B cell (primary cell): Measurements from ENCODE around the gene SIPA1L3. TPM values are rescaled to one million over a fixed set of nuclear protein-coding genes. Genes with fewer than 3 reads are reported as not detected.

Experiments used
- ATAC-seq: fragments of 200-7000 bp; cut with Tn5 transposase; one replicate; pipeline ENCODE4 v1.10.0; 2021; ENCODE audit warnings: low read depth, mild to moderate bottlenecking, moderate number of reproducible peaks, moderate library complexity
- CTCF ChIA-PET: fragments of 350-600 bp; sonication (Branson Sonifier 250); formaldehyde crosslinking; loops from one replicate; lab custom pipeline; 2021; ENCODE audit warnings: antibody characterized with exemption, inconsistent platforms; lab: Charles Lee
- POLR2A ChIA-PET: fragments of 350-600 bp; sonication (Branson Sonifier 250); formaldehyde crosslinking; loops from one replicate; lab custom pipeline; 2021; ENCODE audit warnings: antibody characterized with exemption; lab: Charles Lee
- DNase-seq: peaks from one replicate; pipeline ENCODE4 v3.0.0; 2013
- H2AFZ ChIP-seq: 2 replicates; pipeline ENCODE4 v1.6.1; 2012; ENCODE audit warnings: mild to moderate bottlenecking, low read depth, low read length; ENCODE audit not compliant: insufficient read depth, poor library complexity, severe bottlenecking
- H3K27ac ChIP-seq, 2 donors: 1 replicate in 1 of 2; 2 replicates in 1 of 2; pipeline ENCODE4 v1.5.1; 2012 to 2013; ENCODE audit warnings: low read length in 2 of 2, mild to moderate bottlenecking in 2 of 2, moderate library complexity in 1 of 2
- H3K27me3 ChIP-seq, 4 experiments: fragments of 200-600 bp in 1 of 4; sonication (generic) in 1 of 4; replicated peaks in 1 of 4; 1 replicate in 2 of 4; 2 replicates in 2 of 4; pipeline versions ENCODE4 v1.6.1 to v1.7.0; 2013 to 2016; ENCODE audit warnings: low read length in 3 of 4, mild to moderate bottlenecking in 2 of 4, mixed read lengths in 1 of 4, moderate library complexity in 1 of 4; ENCODE audit not compliant: insufficient read depth in 4 of 4, control insufficient read depth in 3 of 4; ENCODE audit errors: control extremely low read depth in 1 of 4
- H3K36me3 ChIP-seq, 2 experiments: replicated peaks in 1 of 2; 1 replicate in 1 of 2; 2 replicates in 1 of 2; pipeline versions ENCODE4 v1.6.1 to v1.7.1; 2013; ENCODE audit warnings: low read length in 1 of 2; ENCODE audit not compliant: insufficient read depth in 2 of 2, control insufficient read depth in 1 of 2; ENCODE audit errors: control extremely low read depth in 1 of 2, extremely low read depth in 1 of 2
- H3K4me1 ChIP-seq, 2 donors: fragments of 200-600 bp in 1 of 2; sonication (generic) in 1 of 2; 1 replicate in 1 of 2; 2 replicates in 1 of 2; pipeline versions ENCODE4 v1.5.1 to v1.6.1; 2013 to 2017; ENCODE audit warnings: low read length in 2 of 2; ENCODE audit not compliant: control insufficient read depth in 2 of 2, insufficient read depth in 2 of 2
- H3K4me2 ChIP-seq: replicated peaks from 2 replicates; pipeline ENCODE3; 2012; ENCODE audit warnings: mild to moderate bottlenecking, low read depth, low read length; ENCODE audit not compliant: poor library complexity, severe bottlenecking
- H3K4me3 ChIP-seq, 5 experiments: fragments of 200-600 bp in 1 of 5; sonication (generic) in 1 of 5; 1 replicate in 3 of 5; 2 replicates in 2 of 5; pipeline versions ENCODE4 v1.5.1 to v1.7.0; 2011 to 2016; ENCODE audit warnings: low read length in 4 of 5, mild to moderate bottlenecking in 4 of 5, low read depth in 2 of 5, control low read depth in 1 of 5, moderate library complexity in 1 of 5; ENCODE audit not compliant: insufficient read depth in 1 of 5; ENCODE audit errors: control extremely low read depth in 1 of 5, extremely low read depth in 1 of 5
- H3K79me2 ChIP-seq: fragments of 200-600 bp; sonication (generic); one replicate; pipeline ENCODE4 v1.6.0; 2016; ENCODE audit warnings: low read length; ENCODE audit not compliant: control insufficient read depth, insufficient read depth
- H3K9ac ChIP-seq: fragments of 200-600 bp; sonication (generic); 2 replicates; pipeline ENCODE4 v1.6.1; 2017; ENCODE audit warnings: mild to moderate bottlenecking, low read length, moderate library complexity
- H3K9me3 ChIP-seq, 3 donors: one replicate each; pipeline versions ENCODE4 v1.6.1 to v1.7.1; 2013; ENCODE audit warnings: low read length in 2 of 3; ENCODE audit not compliant: control insufficient read depth in 2 of 3, insufficient read depth in 1 of 3; ENCODE audit errors: control extremely low read depth in 1 of 3
- H4K20me1 ChIP-seq: 2 replicates; pipeline ENCODE4 v1.6.0; 2012; ENCODE audit warnings: mild to moderate bottlenecking, low read length; ENCODE audit not compliant: insufficient read depth, control insufficient read depth, poor library complexity, severe bottlenecking
- H3K27ac Mint-ChIP-seq: one replicate; pipeline ENCODE4 v1.8.0; 2021; ENCODE audit warnings: mixed read lengths
- H3K27me3 Mint-ChIP-seq: one replicate; pipeline ENCODE4 v1.8.0; 2021; ENCODE audit warnings: mixed read lengths
- H3K4me1 Mint-ChIP-seq: one replicate; pipeline ENCODE4 v1.8.0; 2021; ENCODE audit warnings: mixed read lengths
- H3K4me3 Mint-ChIP-seq: one replicate; pipeline ENCODE4 v1.8.0; 2021; ENCODE audit warnings: mixed read lengths
- H3K9me3 Mint-ChIP-seq: one replicate; pipeline ENCODE4 v1.8.0; 2022; ENCODE audit warnings: mixed read lengths; ENCODE audit not compliant: insufficient read depth
- EZH2 ChIP-seq: IDR thresholded peaks from 2 replicates; pipeline ENCODE4 v1.6.1; 2012; ENCODE audit warnings: borderline replicate concordance, low read depth, mild to moderate bottlenecking, moderate library complexity, low read length; ENCODE audit not compliant: insufficient read depth, poor library complexity, severe bottlenecking
- WGBS: methylation state at CpG from one replicate; pipeline ENCODE4 v1.1.5; 2013; ENCODE audit warnings: missing lambda C conversion rate; ENCODE audit not compliant: insufficient coverage; 5-methylcytosine and 5-hydroxymethylcytosine counted together
- intact Hi-C: fragments of 100-400 bp; cut with micrococcal nuclease; formaldehyde crosslinking; loops from one replicate; pipeline ENCODE4 v1.10.0; 2022
- polyA plus RNA-seq: library from polyadenylated mRNA; depleted of rRNA; stranded (reverse); fragments of >200 nt; gene quantifications from 2 replicates; pipeline ENCODE4 v1.2.3, GENCODE V29; 2012
- total RNA-seq, 2 donors: library from RNA; stranded (reverse); fragments of 120-200 nt in 1 of 2; gene quantifications; 1 replicate in 1 of 2; 2 replicates in 1 of 2; pipeline versions ENCODE4 v1.2.3 to v1.2.4, GENCODE V29; 2013 to 2022
- TF ChIP-seq, protein P1 (sequence below): fragments of 200-600 bp; IDR thresholded peaks from one replicate; pipeline ENCODE4 v1.8.0; 2022; ENCODE audit warnings: antibody characterized with exemption, mild to moderate bottlenecking

The SIPA1L3 gene
- total and polyA plus RNA-seq, 2 donors (not counting 1 experiment from before 2014, with no cell fraction given) = 48.3 to 295 TPM

DNA sequence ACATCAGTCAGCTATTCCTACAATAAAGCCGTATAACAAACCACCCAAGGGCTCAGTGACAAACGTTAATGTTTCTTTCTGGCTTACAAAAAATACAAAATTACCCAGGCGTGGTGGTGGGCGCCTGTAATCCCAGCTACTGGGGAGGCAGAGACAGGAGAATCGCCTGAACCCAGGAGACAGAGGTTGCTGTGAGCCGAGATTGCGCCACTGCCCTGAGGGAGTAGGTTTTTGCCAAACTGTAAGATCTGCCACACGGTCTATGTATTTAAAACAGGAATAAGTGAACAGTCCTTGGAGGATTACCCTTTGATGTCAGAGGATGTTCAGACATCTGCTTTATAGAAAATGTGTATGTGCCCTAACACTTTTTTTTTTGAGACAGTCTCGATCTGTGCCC, 211.2 kb downstream of the SIPA1L3 start:
- Histone ChIP-seq H3K4me1 (peaks cover 0 to 9% of the 10 kb centered on the region in 2 donors), H4K20me1 (peaks cover 31% of the 10 kb centered on the region), H3K9ac (no peak overlapping the region), H2AFZ (no peak overlapping the region), H3K79me2 (peaks cover 44% of the 10 kb centered on the region), H3K36me3 (peaks cover 21 to 70% of the 10 kb centered on the region in 2 experiments), H3K27ac (no peak overlapping the region), H3K4me2 (no peak overlapping the region), H3K9me3 (peaks cover 0 to 10% (median 0%) of the 10 kb centered on the region in 3 donors), H3K27me3 (no peaks in the 10 kb centered on the region), H3K4me3 (no peak overlapping the region)
- Mint-ChIP-seq H3K27ac (no peak overlapping the region), H3K4me3 (no peak overlapping the region), H3K9me3 (no peaks in the 10 kb centered on the region), H3K4me1 (peaks cover 12% of the 10 kb centered on the region), H3K27me3 (no peaks in the 10 kb centered on the region)
- POLR2A ChIA-PET = interaction anchor here (0.7 kb wide), 1 partner anchor 140 kb away, joined by 3 read pairs; no protein-coding TSS in a partner anchor
- WGBS = 52% methylated on average over 5 of the region's 9 CpGs
- TF ChIP-seq, protein P1, sequence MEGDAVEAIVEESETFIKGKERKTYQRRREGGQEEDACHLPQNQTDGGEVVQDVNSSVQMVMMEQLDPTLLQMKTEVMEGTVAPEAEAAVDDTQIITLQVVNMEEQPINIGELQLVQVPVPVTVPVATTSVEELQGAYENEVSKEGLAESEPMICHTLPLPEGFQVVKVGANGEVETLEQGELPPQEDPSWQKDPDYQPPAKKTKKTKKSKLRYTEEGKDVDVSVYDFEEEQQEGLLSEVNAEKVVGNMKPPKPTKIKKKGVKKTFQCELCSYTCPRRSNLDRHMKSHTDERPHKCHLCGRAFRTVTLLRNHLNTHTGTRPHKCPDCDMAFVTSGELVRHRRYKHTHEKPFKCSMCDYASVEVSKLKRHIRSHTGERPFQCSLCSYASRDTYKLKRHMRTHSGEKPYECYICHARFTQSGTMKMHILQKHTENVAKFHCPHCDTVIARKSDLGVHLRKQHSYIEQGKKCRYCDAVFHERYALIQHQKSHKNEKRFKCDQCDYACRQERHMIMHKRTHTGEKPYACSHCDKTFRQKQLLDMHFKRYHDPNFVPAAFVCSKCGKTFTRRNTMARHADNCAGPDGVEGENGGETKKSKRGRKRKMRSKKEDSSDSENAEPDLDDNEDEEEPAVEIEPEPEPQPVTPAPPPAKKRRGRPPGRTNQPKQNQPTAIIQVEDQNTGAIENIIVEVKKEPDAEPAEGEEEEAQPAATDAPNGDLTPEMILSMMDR = no peak
- no peak for TF ChIP-seq EZH2
- CTCF ChIA-PET = interaction anchor here (1.4 kb wide), 1 partner anchor 215 kb away, joined by 5 read pairs; no protein-coding TSS in a partner anchor
- DNase-seq (no peak), ATAC-seq (no peak)
- intact Hi-C loops = no loop called here

DNA sequence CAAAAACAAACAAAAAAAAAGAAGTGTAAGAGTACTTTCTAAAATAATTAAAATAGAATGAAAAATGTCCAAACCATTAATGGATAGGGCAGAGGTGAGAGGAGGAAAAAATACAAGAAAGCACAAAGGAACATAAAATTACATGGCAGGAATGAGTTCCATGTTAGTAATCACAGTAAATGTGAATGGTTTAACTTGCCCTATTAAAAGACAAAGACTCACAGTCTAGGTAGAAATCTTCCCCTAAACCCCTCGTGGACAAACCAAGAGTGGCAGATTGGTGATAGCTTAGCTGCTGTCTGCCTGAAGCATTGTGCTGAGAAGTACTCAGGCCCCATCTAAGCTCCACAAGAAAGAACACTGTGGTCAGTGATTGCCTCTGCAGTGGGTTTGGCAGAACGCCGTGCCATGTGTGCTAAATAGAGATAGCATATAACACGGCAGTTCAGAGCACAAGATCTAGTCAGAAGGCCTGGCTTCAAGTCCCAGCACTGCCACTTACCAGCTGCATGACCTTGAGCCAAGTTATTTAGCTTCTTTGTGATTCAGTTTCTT, 213.5 kb downstream of the SIPA1L3 start:
- TF ChIP-seq EZH2 = no peak
- TF ChIP-seq, protein P1 = no peak
- Mint-ChIP-seq H3K27me3 (no peaks in the 10 kb centered on the region), H3K9me3 (no peaks in the 10 kb centered on the region), H3K4me3 (no peak overlapping the region), H3K4me1 (peaks cover 2% of the 10 kb centered on the region), H3K27ac (peak overlapping the region; percentile 46)
- ChIA-PET CTCF (interaction anchor here (0.8 to 0.9 kb wide), 2 partner anchors 218 to 221 kb away, joined by 3 read pairs; no protein-coding TSS in a partner anchor), POLR2A (interaction anchor here (0.6 kb wide), 1 partner anchor 148 kb away, joined by 3 read pairs; no protein-coding TSS in a partner anchor)
- 97% methylated on average over 3 of the region's 4 CpGs for WGBS
- Histone ChIP-seq H3K27ac (no peak overlapping the region), H3K9me3 (peaks cover 0 to 19% (median 0%) of the 10 kb centered on the region in 3 donors), H3K36me3 (peaks cover 22 to 54% of the 10 kb centered on the region in 2 experiments), H3K4me2 (no peak overlapping the region), H4K20me1 (peaks cover 37% of the 10 kb centered on the region), H3K27me3 (no peaks in the 10 kb centered on the region), H2AFZ (no peak overlapping the region), H3K4me3 (no peak overlapping the region), H3K9ac (no peak overlapping the region), H3K4me1 (no peaks in the 10 kb centered on the region), H3K79me2 (peaks cover 40% of the 10 kb centered on the region)
- intact Hi-C loops = no loop called here
- no peak for ATAC-seq
- DNase-seq = no peak
